Stomach (tissue), 4 donors: ENCODE results near the gene BNIP3.

Experiments
- CTCF ChIP-seq, 7 experiments: fragments of 450-650 bp in 4 of 7; fragments of 200-600 bp in 3 of 7; sonication (generic) in 3 of 7; IDR thresholded peaks; one replicate each; pipeline ENCODE4 v1.5.1; 2016 to 2019; ENCODE audit warnings: antibody characterized with exemption in 7 of 7, control low read depth in 2 of 7, mild to moderate bottlenecking in 1 of 7
- EP300 ChIP-seq: sonication (generic); formaldehyde crosslinking; IDR thresholded peaks from one replicate; pipeline ENCODE4 v1.6.1; 2017; ENCODE audit warnings: antibody characterized with exemption
- POLR2A ChIP-seq, 4 donors: fragments of 450-650 bp; IDR thresholded peaks; one replicate each; pipeline ENCODE4 v1.6.1; 2016; ENCODE audit warnings: antibody characterized with exemption in 4 of 4, control low read depth in 2 of 4, mild to moderate bottlenecking in 1 of 4, moderate library complexity in 1 of 4
- POLR2AphosphoS5 ChIP-seq, 3 donors: sonication (generic); formaldehyde crosslinking; IDR thresholded peaks; one replicate each; pipeline ENCODE4 v1.6.1; 2016; ENCODE audit warnings: antibody characterized with exemption in 3 of 3

DNA sequence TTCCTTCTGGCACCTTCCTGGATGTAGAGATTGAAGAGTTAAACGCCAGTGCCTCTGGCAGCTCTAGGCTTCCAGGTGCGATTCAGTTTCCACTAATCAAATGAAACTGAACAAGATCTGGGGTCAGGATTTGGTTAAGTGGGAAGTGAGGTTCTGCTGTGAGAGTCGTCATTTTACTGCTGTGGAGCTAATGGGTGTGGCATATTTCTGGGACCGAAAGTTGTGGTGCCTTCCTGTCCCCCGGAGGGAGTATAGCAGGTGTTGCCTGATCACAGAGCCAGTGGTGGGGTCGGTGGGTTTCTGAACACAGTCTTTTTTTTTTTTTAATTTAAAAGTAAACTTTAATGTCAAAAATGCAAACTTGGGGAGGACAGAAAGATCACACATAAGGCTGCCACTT is 47.0 kb upstream of the BNIP3 start:
- TF ChIP-seq CTCF (IDR thresholded peaks at IDR 0.05) = no peak
- no peak for TF ChIP-seq EP300
- no peak for TF ChIP-seq POLR2A (IDR thresholded peaks at IDR 0.05)
- TF ChIP-seq POLR2AphosphoS5 (IDR thresholded peaks at IDR 0.05) = no peak
